Effector memory CD8-positive, alpha-beta T cell (primary cell): ENCODE data around the gene TJP2.

Source experiments
- ATAC-seq: fragments of 150-1000 bp; cut with Tn5 transposase; replicated peaks from 2 replicates; pipeline ENCODE4 v1.10.0; 2021; ENCODE audit warnings: mild to moderate bottlenecking, moderate library complexity
- DNase-seq, 3 experiments: peaks; one replicate each; pipeline ENCODE4 v3.0.0; 2021
- H3K27ac Mint-ChIP-seq, 2 donors: one replicate each; pipeline ENCODE4 v1.8.0; 2022; ENCODE audit warnings: mild to moderate bottlenecking in 2 of 2, mixed read lengths in 2 of 2, moderate library complexity in 2 of 2
- H3K27me3 Mint-ChIP-seq, 2 donors: one replicate each; pipeline ENCODE4 v1.8.0; 2022; ENCODE audit warnings: mixed read lengths in 2 of 2
- H3K36me3 Mint-ChIP-seq: one replicate; pipeline ENCODE4 v1.8.0; 2022; ENCODE audit warnings: mild to moderate bottlenecking, moderate library complexity, mixed read lengths; ENCODE audit not compliant: insufficient read depth
- H3K4me1 Mint-ChIP-seq, 2 donors: one replicate each; pipeline ENCODE4 v1.8.0; 2022; ENCODE audit warnings: low read depth in 2 of 2, mixed read lengths in 2 of 2
- H3K4me3 Mint-ChIP-seq, 2 donors: one replicate each; pipeline ENCODE4 v1.8.0; 2022; ENCODE audit warnings: mild to moderate bottlenecking in 2 of 2, mixed read lengths in 2 of 2, moderate library complexity in 2 of 2
- H3K9me3 Mint-ChIP-seq, 2 donors: one replicate each; pipeline ENCODE4 v1.8.0; 2022; ENCODE audit warnings: mixed read lengths in 2 of 2

The TJP2 gene

GRCh38 chr9:69236188-69236587 is 62.1 kb downstream of the TJP2 start:
- Mint-ChIP-seq H3K27me3 (no peaks in the 10 kb centered on the region), H3K4me1 (no peaks in the 10 kb centered on the region), H3K9me3 (no peaks in the 10 kb centered on the region), H3K27ac (no peak overlapping the region), H3K4me3 (no peak overlapping the region), H3K36me3 (peaks cover 2% of the 10 kb centered on the region)
- ATAC-seq (no peak), DNase-seq (no peak)

- no peak overlapping the region for H3K27ac Mint-ChIP-seq
- H3K36me3 Mint-ChIP-seq: peaks cover 2% of the 10 kb centered on the region
- H3K9me3 Mint-ChIP-seq: no peaks in the 10 kb centered on the region
- H3K4me3 Mint-ChIP-seq: no peak overlapping the region
- DNase-seq: no peak
- ATAC-seq: no peak
- H3K4me1 Mint-ChIP-seq: no peaks in the 10 kb centered on the region
- H3K27me3 Mint-ChIP-seq: no peaks in the 10 kb centered on the region
Measured at GRCh38 chr9:69237702-69238295, 63.7 kb downstream of the TJP2 start.

- Mint-ChIP-seq H3K4me3 (no peak overlapping the region), H3K36me3 (no peaks in the 10 kb centered on the region), H3K9me3 (no peaks in the 10 kb centered on the region), H3K27ac (no peak overlapping the region), H3K27me3 (no peaks in the 10 kb centered on the region), H3K4me1 (no peaks in the 10 kb centered on the region)
- DNase-seq (no peak), ATAC-seq (no peak)
Measured at GRCh38 chr9:69243116-69243515, 69.0 kb downstream of the TJP2 start.

GRCh38 chr9:69246629-69247028 is 72.6 kb downstream of the TJP2 start:
- H3K27me3 Mint-ChIP-seq: no peaks in the 10 kb centered on the region
- H3K4me1 Mint-ChIP-seq: no peaks in the 10 kb centered on the region
- peaks cover 3% of the 10 kb centered on the region for H3K36me3 Mint-ChIP-seq

GRCh38 chr9:69248005-69248404 is 73.9 kb downstream of the TJP2 start:
- no peaks in the 10 kb centered on the region for H3K27me3 Mint-ChIP-seq
- H3K27ac Mint-ChIP-seq: no peak overlapping the region
- H3K9me3 Mint-ChIP-seq: no peaks in the 10 kb centered on the region
- no peak for DNase-seq
- ATAC-seq: no peak
- no peaks in the 10 kb centered on the region for H3K4me1 Mint-ChIP-seq
- H3K4me3 Mint-ChIP-seq: no peak overlapping the region
- H3K36me3 Mint-ChIP-seq: peaks cover 3% of the 10 kb centered on the region

More at GRCh38 chr9:69246629-69247028, 72.6 kb downstream of the TJP2 start:
- H3K4me3 Mint-ChIP-seq: no peak overlapping the region
- ATAC-seq: no peak
- no peak overlapping the region for H3K27ac Mint-ChIP-seq
- DNase-seq: no peak
- no peaks in the 10 kb centered on the region for H3K9me3 Mint-ChIP-seq

GRCh38 chr9:69249337-69249736 is 75.3 kb downstream of the TJP2 start:
- no peak overlapping the region for H3K27ac Mint-ChIP-seq
- H3K36me3 Mint-ChIP-seq: peaks cover 5% of the 10 kb centered on the region
- H3K4me1 Mint-ChIP-seq: no peaks in the 10 kb centered on the region
- DNase-seq: no peak
- H3K4me3 Mint-ChIP-seq: no peak overlapping the region
- H3K9me3 Mint-ChIP-seq: no peaks in the 10 kb centered on the region
- no peaks in the 10 kb centered on the region for H3K27me3 Mint-ChIP-seq
- no peak for ATAC-seq

- Mint-ChIP-seq H3K27me3 (no peaks in the 10 kb centered on the region), H3K9me3 (no peaks in the 10 kb centered on the region), H3K4me3 (no peak overlapping the region), H3K4me1 (no peaks in the 10 kb centered on the region), H3K36me3 (peaks cover 5% of the 10 kb centered on the region), H3K27ac (no peak overlapping the region)
- ATAC-seq (no peak), DNase-seq (no peak)
Measured at GRCh38 chr9:69250681-69251080, 76.6 kb downstream of the TJP2 start.

GRCh38 chr9:69252436-69252835 is 78.4 kb downstream of the TJP2 start:
- peaks cover 5% of the 10 kb centered on the region for H3K36me3 Mint-ChIP-seq
- DNase-seq (no peak), ATAC-seq (no peak)
- H3K27me3 Mint-ChIP-seq: no peaks in the 10 kb centered on the region
- H3K4me1 Mint-ChIP-seq: no peaks in the 10 kb centered on the region
- H3K9me3 Mint-ChIP-seq: no peaks in the 10 kb centered on the region
- no peak overlapping the region for H3K27ac Mint-ChIP-seq
- no peak overlapping the region for H3K4me3 Mint-ChIP-seq

GRCh38 chr9:69253057-69253456 is 79.0 kb downstream of the TJP2 start:
- no peak overlapping the region for H3K27ac Mint-ChIP-seq
- DNase-seq (no peak), ATAC-seq (no peak)
- no peak overlapping the region for H3K4me3 Mint-ChIP-seq
- H3K4me1 Mint-ChIP-seq: no peaks in the 10 kb centered on the region
- H3K36me3 Mint-ChIP-seq: peaks cover 5% of the 10 kb centered on the region
- no peaks in the 10 kb centered on the region for H3K27me3 Mint-ChIP-seq
- H3K9me3 Mint-ChIP-seq: no peaks in the 10 kb centered on the region

- ATAC-seq (no peak), DNase-seq (no peak)
- Mint-ChIP-seq H3K9me3 (no peaks in the 10 kb centered on the region), H3K27me3 (no peaks in the 10 kb centered on the region), H3K4me1 (no peaks in the 10 kb centered on the region), H3K27ac (no peak overlapping the region), H3K36me3 (peaks cover 5% of the 10 kb centered on the region), H3K4me3 (no peak overlapping the region)
Measured at GRCh38 chr9:69254223-69254622, 80.1 kb downstream of the TJP2 start.

GRCh38 chr9:69255591-69255990 is 81.5 kb downstream of the TJP2 start:
- Mint-ChIP-seq H3K9me3 (no peaks in the 10 kb centered on the region), H3K27ac (no peak overlapping the region), H3K4me3 (no peak overlapping the region), H3K27me3 (no peaks in the 10 kb centered on the region), H3K36me3 (peaks cover 5% of the 10 kb centered on the region), H3K4me1 (no peaks in the 10 kb centered on the region)
- DNase-seq: no peak
- no peak for ATAC-seq

- Mint-ChIP-seq H3K36me3 (peaks cover 2% of the 10 kb centered on the region), H3K4me1 (no peaks in the 10 kb centered on the region), H3K27me3 (peaks cover 3 to 8% of the 10 kb centered on the region in 2 donors), H3K4me3 (no peak overlapping the region), H3K9me3 (no peaks in the 10 kb centered on the region), H3K27ac (no peak overlapping the region)
- no peak for DNase-seq
- no peak for ATAC-seq
Measured at GRCh38 chr9:69258551-69258950, 84.5 kb downstream of the TJP2 start.

GRCh38 chr9:69260161-69260560 is 86.1 kb downstream of the TJP2 start:
- ATAC-seq: no peak
- no peak for DNase-seq

GRCh38 chr9:69261636-69262035 is 87.6 kb downstream of the TJP2 start:
- Mint-ChIP-seq H3K27me3 (peaks cover 18 to 29% of the 10 kb centered on the region in 2 donors), H3K36me3 (no peaks in the 10 kb centered on the region), H3K9me3 (no peaks in the 10 kb centered on the region), H3K27ac (no peak overlapping the region), H3K4me1 (no peaks in the 10 kb centered on the region), H3K4me3 (no peak overlapping the region)
- DNase-seq (no peak), ATAC-seq (no peak)

More at GRCh38 chr9:69260161-69260560, 86.1 kb downstream of the TJP2 start:
- Mint-ChIP-seq H3K9me3 (no peaks in the 10 kb centered on the region), H3K27me3 (peaks cover 14 to 19% of the 10 kb centered on the region in 2 donors), H3K36me3 (no peaks in the 10 kb centered on the region), H3K4me1 (no peaks in the 10 kb centered on the region), H3K27ac (no peak overlapping the region), H3K4me3 (no peak overlapping the region)

- Mint-ChIP-seq H3K27me3 (peaks cover 39 to 51% of the 10 kb centered on the region in 2 donors), H3K4me3 (no peak overlapping the region), H3K9me3 (no peaks in the 10 kb centered on the region), H3K36me3 (no peaks in the 10 kb centered on the region), H3K27ac (no peak overlapping the region), H3K4me1 (no peaks in the 10 kb centered on the region)
- ATAC-seq (no peak), DNase-seq (no peak)
Measured at GRCh38 chr9:69264526-69264925, 90.4 kb downstream of the TJP2 start.
